ENCODE data around the gene TRIM49D1. TPM values are rescaled to one million over a fixed set of nuclear protein-coding genes. Genes with fewer than 3 reads are reported as not detected.
"Not testable (repeated sequence)": the region's sequence is repeated elsewhere in the genome, so short reads cannot be mapped to it uniquely, and the experiment has no call there.

The TRIM49D1 gene
- total RNA-seq: not detected in 2 replicates

DNA sequence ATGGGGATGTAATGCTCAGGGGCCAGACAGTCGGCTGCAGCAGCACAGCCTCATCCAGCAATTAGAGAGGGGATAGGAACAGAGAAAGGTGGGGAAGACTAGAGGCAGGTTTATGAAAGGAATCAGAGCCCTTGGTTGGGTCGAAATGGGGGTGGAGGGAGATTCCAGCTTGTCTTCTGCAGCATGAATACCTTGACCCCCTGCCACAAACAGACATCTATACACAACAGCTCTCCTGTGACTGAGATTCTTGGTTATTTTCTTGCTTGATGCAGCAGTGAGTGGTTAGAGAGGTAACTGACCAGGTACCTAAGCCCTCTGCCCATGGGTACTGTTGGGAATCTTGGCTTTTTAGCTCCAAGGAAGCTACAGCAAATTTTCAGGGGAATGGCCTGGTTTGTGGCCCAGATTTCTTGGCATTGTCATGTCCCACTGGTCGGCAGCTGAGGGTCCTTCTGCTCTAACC lies at the start of gene TRIM49D1:
TSS of gene TRIM49D1 (minus strand) at position 51 of the 466 bp plus-strand sequence. CDS start 4,535 bp downstream, outside the sequence.
- H3K4me3 Mint-ChIP-seq: no peak within 1 kb of the TSS
- no peaks in the 10 kb centered on the region for H3K36me3 Mint-ChIP-seq (ENCODE audit: low read depth)
- ChIA-PET POLR2A (no interaction called here), CTCF (no interaction called here)
- no peak for DNase-seq
- no peaks in the 10 kb centered on the region for H3K4me1 Mint-ChIP-seq
- no peak within 1 kb of the TSS for H3K27ac Mint-ChIP-seq
- no peaks in the 10 kb centered on the region for H3K27me3 Mint-ChIP-seq
- intact Hi-C loops (cut with micrococcal nuclease): no loop called here
- no peak for ATAC-seq (ENCODE audit: low read depth)
- TF ChIP-seq, protein P1, sequence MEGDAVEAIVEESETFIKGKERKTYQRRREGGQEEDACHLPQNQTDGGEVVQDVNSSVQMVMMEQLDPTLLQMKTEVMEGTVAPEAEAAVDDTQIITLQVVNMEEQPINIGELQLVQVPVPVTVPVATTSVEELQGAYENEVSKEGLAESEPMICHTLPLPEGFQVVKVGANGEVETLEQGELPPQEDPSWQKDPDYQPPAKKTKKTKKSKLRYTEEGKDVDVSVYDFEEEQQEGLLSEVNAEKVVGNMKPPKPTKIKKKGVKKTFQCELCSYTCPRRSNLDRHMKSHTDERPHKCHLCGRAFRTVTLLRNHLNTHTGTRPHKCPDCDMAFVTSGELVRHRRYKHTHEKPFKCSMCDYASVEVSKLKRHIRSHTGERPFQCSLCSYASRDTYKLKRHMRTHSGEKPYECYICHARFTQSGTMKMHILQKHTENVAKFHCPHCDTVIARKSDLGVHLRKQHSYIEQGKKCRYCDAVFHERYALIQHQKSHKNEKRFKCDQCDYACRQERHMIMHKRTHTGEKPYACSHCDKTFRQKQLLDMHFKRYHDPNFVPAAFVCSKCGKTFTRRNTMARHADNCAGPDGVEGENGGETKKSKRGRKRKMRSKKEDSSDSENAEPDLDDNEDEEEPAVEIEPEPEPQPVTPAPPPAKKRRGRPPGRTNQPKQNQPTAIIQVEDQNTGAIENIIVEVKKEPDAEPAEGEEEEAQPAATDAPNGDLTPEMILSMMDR (IDR thresholded peaks at IDR 0.05): no peak
- no peaks in the 10 kb centered on the region for H3K9me3 Mint-ChIP-seq

DNA sequence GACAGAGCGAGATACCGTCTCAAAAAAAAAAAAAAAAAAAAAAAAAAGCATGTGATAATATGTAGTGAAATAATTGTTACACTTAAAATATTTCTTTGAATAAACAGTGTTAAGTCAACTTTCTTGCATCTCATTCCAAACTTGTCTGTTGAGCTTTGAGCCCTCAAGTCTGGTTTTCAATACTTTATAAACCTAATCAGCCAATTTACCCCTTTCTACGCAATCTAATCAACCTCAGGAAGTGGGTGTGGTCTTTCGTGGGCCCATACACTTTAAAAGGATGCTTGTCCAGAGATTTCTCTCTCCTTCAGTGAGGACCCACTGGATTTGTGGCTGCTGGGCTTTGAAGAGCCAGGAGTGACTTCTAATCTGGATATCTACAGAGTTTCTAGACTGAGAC lies 43.7 kb upstream of the TRIM49D1 start, which contains the start of gene TRIM64:
TSS of gene TRIM64 (plus strand) at position 301 of the 400 bp plus-strand sequence. CDS start 2,467 bp downstream, outside the sequence.
- H3K9me3 Mint-ChIP-seq; POLR2A ChIA-PET; H3K27ac Mint-ChIP-seq; H3K27me3 Mint-ChIP-seq; H3K36me3 Mint-ChIP-seq (ENCODE audit: low read depth); H3K4me1 Mint-ChIP-seq; intact Hi-C loops (cut with micrococcal nuclease); ATAC-seq (ENCODE audit: low read depth); DNase-seq; CTCF ChIA-PET; H3K4me3 Mint-ChIP-seq: not testable (repeated sequence)

GRCh38 chr11:89960833-89961232 lies 38.8 kb upstream of the TRIM49D1 start:
- H3K27ac Mint-ChIP-seq; H3K9me3 Mint-ChIP-seq; H3K36me3 Mint-ChIP-seq (ENCODE audit: low read depth); H3K27me3 Mint-ChIP-seq; H3K4me3 Mint-ChIP-seq; POLR2A ChIA-PET; ATAC-seq (ENCODE audit: low read depth); intact Hi-C loops (cut with micrococcal nuclease); H3K4me1 Mint-ChIP-seq; CTCF ChIA-PET: not testable (repeated sequence)
- DNase-seq: peak; percentile 0

DNA sequence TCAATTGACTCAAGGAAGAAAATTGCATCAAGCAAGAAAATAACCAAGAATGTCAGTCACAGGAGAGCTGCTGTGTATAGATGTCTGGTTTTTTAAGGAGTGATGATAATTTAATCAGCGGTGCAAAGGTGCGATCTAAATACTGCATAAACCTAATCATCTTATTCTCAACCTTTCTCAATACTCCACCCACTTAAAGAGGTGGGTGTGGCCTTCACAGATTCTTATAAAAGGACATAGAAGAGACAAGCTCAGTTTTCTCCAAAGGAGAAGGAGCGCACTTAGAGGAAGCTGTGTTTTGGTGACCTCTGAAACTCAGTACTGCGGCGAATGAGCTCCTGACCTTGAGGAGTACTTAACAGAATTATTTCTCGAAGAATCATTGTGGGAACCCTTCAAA lies 1.7 kb upstream of the TRIM49D1 start, which contains the start of gene TRIM49D2:
TSS of gene TRIM49D2 (plus strand) at position 301 of the 400 bp plus-strand sequence. CDS start 2,698 bp downstream, outside the sequence.
- CTCF ChIA-PET; H3K36me3 Mint-ChIP-seq (ENCODE audit: low read depth); intact Hi-C loops (cut with micrococcal nuclease); POLR2A ChIA-PET; H3K27ac Mint-ChIP-seq; H3K4me3 Mint-ChIP-seq; H3K9me3 Mint-ChIP-seq; ATAC-seq (ENCODE audit: low read depth); H3K4me1 Mint-ChIP-seq; DNase-seq; H3K27me3 Mint-ChIP-seq: not testable (repeated sequence)

GRCh38 chr11:89900809-89901208 lies 21.2 kb downstream of the TRIM49D1 start:
- H3K4me1 Mint-ChIP-seq; H3K4me3 Mint-ChIP-seq; intact Hi-C loops (cut with micrococcal nuclease); H3K27me3 Mint-ChIP-seq; CTCF ChIA-PET; H3K36me3 Mint-ChIP-seq (ENCODE audit: low read depth); ATAC-seq (ENCODE audit: low read depth); H3K9me3 Mint-ChIP-seq; H3K27ac Mint-ChIP-seq; POLR2A ChIA-PET; DNase-seq: not testable (repeated sequence)

DNA sequence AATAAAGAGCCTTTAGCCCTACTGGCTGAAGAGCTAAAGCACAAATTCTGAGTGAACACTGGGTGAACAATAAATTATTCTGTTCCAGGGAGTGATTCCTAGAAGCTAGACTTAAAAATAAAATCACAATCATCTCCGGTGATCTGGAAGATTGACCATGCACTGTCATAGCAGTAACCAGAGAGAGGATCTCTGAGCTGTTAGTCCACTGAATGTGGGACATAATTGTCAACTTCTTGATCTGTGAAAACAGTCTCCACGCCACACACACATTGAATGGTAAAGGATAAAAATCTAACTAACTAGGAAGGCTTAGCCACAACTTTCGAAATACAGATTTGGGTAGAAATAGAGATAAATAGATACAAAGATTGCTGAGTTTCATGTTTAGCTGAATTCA lies 28.8 kb downstream of the TRIM49D1 start:
- H3K36me3 Mint-ChIP-seq (ENCODE audit: low read depth); H3K4me3 Mint-ChIP-seq; H3K4me1 Mint-ChIP-seq; ATAC-seq (ENCODE audit: low read depth); DNase-seq; intact Hi-C loops (cut with micrococcal nuclease); H3K27ac Mint-ChIP-seq; CTCF ChIA-PET; POLR2A ChIA-PET; H3K27me3 Mint-ChIP-seq; H3K9me3 Mint-ChIP-seq: not testable (repeated sequence)

- DNase-seq; ATAC-seq (ENCODE audit: low read depth); H3K4me1 Mint-ChIP-seq; POLR2A ChIA-PET; H3K9me3 Mint-ChIP-seq; H3K27me3 Mint-ChIP-seq; H3K27ac Mint-ChIP-seq; H3K36me3 Mint-ChIP-seq (ENCODE audit: low read depth); CTCF ChIA-PET; H3K4me3 Mint-ChIP-seq; intact Hi-C loops (cut with micrococcal nuclease): not testable (repeated sequence)
These were observed 44.5 kb downstream of the TRIM49D1 start for GRCh38 chr11:89877511-89877910.

DNA sequence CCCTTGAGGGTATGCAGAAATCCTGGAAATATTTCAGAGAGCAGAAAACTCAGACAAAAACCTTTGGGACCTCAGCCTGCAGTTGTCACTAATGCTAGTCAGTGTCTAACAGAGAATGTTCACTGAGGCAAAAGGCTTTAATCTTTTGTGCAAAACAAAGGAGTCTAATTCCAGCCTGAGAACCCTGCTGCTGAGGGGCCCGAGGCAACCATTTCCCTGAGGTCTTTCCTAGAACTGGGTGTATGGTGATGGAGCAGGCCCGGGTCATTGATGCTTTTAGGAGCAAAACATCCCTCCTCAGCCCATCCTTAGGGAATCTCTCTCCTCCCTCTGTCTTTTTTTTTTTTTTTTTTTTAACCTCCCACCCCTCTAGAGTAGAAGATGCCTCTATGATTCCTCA lies 49.5 kb downstream of the TRIM49D1 start:
- H3K4me1 Mint-ChIP-seq; H3K27ac Mint-ChIP-seq; POLR2A ChIA-PET; DNase-seq; ATAC-seq (ENCODE audit: low read depth); H3K4me3 Mint-ChIP-seq; H3K36me3 Mint-ChIP-seq (ENCODE audit: low read depth); intact Hi-C loops (cut with micrococcal nuclease); H3K27me3 Mint-ChIP-seq; CTCF ChIA-PET; H3K9me3 Mint-ChIP-seq: not testable (repeated sequence)

- CTCF ChIA-PET; H3K4me1 Mint-ChIP-seq; intact Hi-C loops (cut with micrococcal nuclease); ATAC-seq (ENCODE audit: low read depth); H3K27ac Mint-ChIP-seq; DNase-seq; POLR2A ChIA-PET; H3K36me3 Mint-ChIP-seq (ENCODE audit: low read depth); H3K4me3 Mint-ChIP-seq; H3K9me3 Mint-ChIP-seq; H3K27me3 Mint-ChIP-seq: not testable (repeated sequence)
These were observed 56.8 kb downstream of the TRIM49D1 start for GRCh38 chr11:89865223-89865622.

GRCh38 chr11:89863906-89864704 lies 57.9 kb downstream of the TRIM49D1 start:
- H3K27me3 Mint-ChIP-seq; H3K4me3 Mint-ChIP-seq; H3K4me1 Mint-ChIP-seq; POLR2A ChIA-PET; H3K36me3 Mint-ChIP-seq (ENCODE audit: low read depth); DNase-seq; CTCF ChIA-PET; intact Hi-C loops (cut with micrococcal nuclease); H3K27ac Mint-ChIP-seq; H3K9me3 Mint-ChIP-seq; ATAC-seq (ENCODE audit: low read depth): not testable (repeated sequence)

All from activated B cell treated with CpG ODN at 0.5 μM for 24 hours (primary cell).